Measurements from ENCODE around the gene CUX1.
"Not testable (repeated sequence)": the region's sequence is repeated elsewhere in the genome, so short reads cannot be mapped to it uniquely, and the experiment has no call there.

CUX1 gene

DNA sequence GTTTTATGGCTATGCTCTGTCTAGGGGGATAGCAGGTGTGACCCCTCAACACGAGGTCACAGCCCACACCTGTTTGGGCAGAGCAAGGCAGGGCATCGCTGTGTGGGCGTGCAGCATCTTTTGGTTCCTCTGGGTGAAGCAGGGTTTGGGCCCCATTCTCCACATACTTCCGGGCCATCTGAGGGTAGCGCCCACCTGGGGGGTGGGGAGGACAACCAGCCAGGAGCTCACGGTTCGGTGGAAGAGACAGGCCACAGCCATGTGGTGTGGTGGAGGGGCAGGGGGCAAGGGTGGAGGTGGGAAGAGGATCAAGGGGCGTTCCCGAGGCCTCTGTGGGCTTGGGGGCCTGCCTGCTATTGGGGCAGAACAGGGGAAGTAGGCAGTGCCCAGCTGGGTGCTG is 471.6 kb downstream of the CUX1 start:
- DNase-seq (ENCODE audit: low spot score) = peak; percentile 83

DNA sequence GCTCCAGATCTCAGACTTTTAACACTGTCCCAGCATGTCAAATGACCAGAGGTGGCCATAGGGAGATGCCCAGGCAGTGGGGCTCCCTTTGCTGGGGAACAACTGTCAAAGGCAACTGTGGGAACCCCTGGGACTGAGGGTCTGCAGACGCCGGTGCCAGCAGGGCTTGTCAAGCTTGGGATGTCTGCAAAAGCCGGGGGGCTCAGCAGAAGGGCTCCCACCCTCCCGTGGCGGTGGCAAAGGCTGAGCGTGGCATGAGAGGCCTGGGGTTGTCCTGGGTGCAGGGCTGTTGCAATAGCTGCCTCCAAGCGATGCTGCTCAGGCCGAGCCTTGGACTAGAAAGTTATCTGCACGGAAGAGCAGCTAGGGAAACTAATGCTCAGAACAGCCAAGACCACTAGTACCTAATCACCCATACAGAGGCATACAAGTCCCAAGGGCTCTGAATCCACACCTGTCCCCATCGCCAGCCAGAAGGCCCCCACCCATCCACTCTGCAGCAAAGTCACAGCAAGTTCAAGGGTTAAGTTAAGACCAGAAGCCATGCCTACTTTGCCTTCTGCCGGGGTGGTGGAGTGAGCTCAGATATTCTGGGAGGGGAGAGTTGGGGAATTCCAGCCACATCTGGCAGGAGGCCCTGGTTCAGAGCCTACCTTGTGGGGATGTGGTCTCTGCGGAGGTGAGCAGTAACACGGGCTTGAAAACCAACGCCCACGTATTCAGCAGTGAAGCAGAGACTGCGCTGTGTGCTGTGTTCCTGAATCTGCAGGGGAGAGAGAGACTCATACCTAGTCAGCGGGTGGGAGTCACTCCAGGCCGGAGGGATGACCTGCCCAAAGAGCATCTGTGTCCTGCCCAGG is 473.9 kb downstream of the CUX1 start:
- DNase-seq (ENCODE audit: low spot score) = peak; percentile 53

DNA sequence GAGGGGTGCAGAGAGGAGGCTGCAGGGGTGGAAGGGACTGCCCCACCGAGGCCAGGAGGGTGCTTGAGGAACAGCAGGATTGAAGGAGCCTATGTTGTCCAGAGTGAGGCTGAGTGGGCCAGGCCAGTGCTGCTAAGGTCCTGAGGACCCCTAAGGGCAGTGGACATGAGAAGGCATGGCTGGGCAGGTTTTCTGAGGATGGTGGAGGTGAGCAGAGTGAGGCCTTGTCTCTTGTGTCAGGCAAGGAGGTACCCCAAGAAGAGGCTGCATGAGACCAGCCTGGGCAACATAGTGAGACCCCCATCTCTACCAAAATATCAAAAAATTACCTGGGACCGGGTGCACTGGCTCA is 474.5 kb downstream of the CUX1 start:
- DNase-seq (ENCODE audit: low spot score) = no peak

DNA sequence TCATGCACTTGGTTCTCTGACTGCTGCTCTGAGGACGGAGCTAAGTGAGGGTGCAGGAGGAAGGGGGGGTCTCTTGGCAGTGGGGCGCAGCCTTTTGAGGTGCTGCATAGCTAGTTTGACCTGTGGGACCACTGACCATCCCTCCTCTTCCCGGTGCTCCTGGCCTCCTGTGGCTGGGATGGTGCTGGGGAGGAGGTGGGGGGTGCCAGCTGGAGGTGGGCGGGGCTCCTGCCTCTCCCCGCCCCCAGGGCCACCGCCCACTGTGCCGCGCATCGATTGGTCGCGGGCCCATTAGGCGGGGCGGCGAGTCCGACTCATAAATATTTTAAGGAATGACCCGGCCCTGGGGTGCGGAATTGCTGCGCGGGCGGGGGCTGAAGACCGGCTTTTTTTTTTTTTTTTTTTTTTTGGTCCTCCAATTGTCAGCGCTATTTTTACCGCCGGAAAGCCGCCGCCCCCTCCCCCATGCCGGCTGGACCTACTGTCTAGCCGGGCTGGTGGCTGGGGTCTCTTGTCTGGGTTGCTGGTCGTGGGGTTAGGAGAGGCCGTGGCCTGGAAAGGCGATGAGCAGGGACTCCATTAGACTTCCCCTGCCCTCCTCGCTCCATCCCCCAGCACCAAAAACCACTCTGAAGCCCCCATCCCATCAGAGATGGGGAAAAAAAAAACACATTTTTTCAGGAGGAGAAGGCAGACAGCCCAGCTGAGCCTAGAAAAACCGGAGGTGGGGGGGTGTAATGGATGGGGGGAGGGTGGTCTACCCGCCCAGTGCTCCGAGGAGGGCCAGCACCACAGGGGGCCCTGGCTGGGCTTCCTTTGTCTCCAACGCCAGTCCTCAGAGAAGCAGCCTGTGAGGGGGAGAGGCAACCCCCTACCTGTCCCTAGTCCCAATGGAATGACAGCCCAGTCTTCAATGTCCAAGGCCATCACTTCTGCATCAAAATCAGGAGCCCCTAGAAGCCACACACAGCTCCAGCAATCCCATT is 475.7 kb downstream of the CUX1 start:
- DNase-seq (ENCODE audit: low spot score) = no peak

DNA sequence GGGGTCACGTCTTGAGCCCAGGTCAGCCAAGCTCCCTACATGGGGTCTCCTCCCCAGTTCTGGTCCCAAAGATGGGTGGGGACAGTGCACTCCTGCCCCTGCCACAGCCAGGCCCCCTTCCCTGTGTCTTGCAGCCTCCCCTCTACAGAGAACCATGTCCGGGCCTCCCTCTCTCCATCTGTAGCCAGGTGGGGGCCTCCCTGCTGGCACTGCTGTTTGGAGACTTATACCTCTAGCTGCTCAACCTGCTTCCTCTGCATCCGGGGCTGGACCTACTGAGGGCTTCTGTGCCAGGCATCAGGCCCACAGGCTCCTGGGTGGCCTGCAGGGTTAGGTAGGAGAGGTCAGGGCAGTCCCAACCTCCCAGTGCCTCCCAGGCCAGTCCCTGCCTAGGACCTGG is 477.2 kb downstream of the CUX1 start:
- no peak for DNase-seq (ENCODE audit: low spot score)

DNA sequence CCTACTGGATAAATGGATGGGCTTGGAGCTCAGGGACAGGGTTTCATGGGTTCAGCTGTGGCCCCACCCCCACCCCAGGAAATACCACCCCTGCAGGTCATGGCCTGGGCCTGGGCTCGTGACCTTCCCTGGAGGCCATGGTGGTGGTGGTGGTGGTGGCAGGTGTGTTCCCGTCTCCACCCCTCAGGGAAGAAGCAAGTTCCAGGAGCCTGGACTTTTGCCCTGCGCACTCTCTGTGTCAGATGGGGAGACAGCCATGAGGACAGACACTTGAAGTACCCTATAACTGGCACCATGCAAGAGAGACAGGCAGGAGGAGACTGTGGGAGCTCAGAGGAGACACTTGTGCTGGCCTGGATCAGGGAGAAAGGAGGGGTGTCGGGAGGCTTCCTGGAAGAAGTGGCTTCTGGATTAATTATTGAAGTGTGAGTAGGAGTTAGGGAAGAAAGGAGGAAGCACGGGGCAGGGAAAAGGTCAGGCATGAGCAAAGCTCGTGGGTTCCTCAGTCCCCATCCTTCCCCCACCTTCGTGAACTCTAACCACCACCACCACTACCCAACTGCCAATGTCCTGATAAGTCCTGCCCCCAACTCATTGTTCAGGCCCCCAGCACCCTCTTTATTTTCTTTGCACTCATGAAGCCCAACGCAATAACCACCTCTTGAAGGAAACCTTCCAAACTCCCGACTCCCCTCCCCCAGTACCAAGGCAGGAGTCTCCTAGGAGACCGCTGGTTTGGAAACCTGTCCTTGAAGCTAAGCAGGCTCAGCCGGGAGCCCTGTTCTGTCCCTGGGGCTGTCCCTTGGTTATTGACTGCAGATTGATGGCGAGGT is 478.1 kb downstream of the CUX1 start:
- DNase-seq (ENCODE audit: low spot score) = no peak

DNA sequence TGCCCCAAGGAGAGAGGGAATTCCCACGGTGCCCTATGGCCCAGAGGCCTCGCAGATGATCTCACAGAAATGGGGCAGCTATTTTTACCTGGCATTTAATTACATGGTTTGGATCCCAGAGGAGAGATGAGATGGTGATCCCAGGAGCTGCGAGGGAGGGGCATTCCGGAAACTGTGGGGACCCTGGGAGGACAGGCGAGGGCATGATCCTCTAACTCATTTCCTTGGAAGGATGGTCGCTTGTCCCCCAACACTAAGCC is 478.7 kb downstream of the CUX1 start:
- no peak for DNase-seq (ENCODE audit: low spot score)

DNA sequence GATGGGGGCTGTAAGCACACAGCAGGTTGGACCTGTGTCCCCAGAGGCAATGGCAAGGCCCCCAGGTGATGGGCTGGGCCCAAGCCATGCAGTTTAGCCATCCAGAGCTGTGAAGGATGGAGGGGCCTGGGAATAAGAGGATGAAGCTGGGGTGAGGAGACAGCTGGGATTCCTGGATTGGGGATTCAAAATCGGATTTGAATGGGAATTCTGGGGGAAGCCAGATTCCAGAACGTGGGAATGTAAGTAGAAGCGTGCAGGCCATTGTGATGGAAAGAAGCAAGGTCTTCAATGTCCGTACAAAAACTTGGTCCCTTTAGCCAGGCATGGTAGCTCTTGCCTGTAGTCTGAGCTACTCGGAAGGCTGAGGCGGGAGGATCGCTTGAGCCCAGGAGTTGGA is 479.1 kb downstream of the CUX1 start:
- no peak for DNase-seq (ENCODE audit: low spot score)

DNA sequence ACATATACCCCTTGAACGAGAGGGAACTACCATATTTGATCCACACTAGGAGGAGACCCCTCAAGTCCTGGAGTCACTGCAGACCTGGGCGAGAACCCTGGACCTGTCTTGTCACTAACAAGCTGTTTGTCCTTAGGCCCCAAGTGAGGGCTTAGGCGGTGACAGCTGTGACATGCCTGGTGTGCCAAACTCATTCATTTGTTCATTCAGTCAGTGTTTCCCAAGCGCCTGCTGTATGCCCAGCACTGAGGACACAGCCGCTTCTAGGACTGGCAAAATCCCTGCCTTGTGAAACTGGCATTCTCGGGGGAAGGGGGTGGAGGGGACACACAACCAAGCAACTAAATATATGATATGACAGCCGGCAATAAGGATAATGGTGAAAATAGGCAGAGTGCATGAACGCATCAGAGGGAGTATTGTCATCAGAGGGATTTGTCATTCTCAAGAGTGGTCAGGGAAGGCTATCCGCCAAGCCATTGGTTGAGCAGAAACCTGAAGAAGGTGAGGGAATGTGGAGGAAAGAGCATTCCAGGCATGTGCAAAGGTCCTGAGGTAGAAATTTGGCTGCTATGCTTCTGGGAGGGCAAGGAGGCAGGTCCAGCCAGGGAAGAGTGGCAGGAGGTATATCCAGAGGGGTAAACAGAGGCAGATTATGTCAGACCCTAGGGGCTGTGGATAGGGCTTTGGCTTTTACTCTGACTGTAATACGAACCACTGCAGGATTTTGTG is 480.2 kb downstream of the CUX1 start:
- no peak for DNase-seq (ENCODE audit: low spot score)

DNA sequence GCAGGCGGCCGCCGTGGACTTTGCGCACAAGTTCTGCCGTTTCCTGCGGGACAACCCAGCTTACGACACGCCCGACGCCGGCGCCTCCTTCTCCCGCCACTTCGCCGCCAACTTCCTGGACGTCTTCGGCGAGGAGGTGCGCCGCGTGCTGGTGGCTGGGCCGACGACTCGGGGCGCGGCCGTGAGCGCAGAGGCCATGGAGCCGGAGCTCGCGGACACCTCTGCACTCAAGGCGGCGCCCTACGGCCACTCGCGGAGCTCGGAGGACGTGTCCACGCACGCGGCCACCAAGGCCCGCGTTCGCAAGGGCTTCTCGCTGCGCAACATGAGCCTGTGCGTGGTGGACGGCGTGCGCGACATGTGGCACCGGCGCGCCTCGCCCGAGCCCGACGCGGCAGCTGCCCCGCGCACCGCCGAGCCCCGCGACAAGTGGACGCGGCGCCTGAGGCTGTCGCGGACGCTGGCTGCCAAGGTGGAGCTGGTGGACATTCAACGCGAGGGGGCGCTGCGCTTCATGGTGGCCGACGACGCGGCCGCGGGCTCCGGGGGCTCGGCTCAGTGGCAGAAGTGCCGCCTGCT is 483.3 kb downstream of the CUX1 start:
- peak; percentile 72 for DNase-seq (ENCODE audit: low spot score)

DNA sequence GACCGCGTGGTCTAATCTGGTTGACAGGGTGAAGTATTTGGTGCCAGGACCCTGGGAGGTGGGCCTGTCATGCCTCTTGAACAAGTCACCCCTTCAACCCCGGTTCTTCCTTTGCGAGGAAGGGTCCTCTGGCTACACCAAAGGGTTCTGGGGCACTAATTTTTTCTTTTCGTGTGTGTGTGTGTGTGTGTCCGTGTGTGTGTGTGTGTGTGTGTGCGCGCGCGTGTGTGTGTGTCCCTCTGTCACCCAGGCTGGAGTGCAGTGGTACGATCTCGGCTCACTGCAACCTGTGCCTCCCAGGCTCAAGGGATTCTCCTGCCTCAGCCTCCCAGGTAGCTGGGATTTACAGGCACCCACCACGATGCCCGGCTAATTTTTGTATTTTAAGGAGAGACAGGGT is 483.9 kb downstream of the CUX1 start:
- not testable (repeated sequence) for DNase-seq (ENCODE audit: low spot score)

DNA sequence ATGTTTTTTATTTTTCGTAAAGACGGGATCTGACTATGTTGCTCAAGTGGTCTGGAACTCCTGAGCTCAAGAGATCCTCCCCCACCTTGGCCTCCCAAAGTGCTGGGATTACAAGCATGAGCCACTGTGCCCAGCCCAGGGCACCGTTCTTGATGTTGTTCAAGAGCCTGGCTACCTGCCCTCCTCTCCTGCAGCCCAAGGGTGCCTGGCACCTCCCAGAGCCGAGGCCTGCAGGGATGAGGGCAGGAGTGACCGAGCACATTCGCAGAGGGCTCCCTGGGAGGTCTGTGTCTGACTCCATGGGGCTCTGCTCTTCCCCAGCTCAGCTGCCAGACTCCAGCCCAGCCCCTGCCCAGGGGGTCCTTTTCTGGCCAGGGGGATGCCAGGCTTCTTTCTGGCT is 484.6 kb downstream of the CUX1 start:
- DNase-seq (ENCODE audit: low spot score) = no peak

DNA sequence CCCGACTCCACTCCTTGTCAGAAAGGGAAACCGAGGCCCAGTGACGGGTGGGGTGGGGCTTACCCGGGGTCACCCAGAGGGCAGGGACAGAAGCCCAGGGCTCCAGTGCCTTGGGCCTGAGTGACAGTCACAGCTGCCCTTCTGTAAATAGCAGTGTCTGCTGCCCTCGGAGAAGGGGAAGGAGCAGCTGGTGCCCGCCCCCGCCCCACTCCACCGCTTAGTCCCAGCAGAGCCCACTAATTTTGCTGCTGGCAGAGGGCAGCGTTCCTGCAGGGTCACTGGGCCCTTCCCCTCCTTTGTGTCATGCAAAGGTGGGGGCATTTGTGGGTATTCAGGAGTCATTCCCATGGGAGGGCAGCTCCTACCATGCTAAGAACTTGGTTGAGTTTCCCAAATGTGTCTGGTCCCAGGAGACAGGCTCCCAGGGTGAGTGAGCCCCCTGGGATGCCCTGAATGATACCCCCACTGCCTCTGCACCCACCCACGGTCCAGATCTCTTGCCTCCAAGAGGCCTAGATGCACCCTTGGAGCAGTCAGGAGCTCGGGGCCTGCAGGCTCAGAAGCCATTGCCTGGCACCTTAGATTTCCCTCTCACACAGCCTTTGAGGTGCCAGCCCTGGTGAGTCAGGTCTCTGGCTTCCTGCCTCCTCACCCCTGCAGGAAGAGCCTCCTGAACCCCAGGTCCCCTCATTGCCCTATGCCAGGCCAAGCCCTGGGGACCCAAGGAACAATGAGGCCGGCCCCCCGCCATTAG is 486.4 kb downstream of the CUX1 start:
- peak; percentile 72 for DNase-seq (ENCODE audit: low spot score)

DNA sequence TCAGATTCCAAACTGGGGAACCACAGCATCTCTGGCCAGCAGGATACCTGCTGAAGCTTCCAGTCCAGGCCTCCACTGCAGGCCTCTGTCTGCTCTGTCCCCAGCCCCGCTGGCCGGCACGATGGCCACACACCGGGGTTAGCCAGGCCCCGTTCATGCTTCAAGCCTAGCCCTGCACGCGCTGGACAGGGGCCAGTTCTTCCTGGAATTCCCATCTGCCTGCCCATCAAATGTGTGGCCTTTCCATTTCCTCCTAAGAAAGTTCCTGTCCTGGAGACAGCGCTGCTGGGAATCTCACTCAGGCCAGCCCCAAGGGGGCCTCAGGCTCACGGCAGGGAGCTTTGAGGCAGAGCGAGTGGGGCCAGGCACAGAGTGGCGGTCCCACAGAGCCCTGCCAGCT is 487.2 kb downstream of the CUX1 start:
- no peak for DNase-seq (ENCODE audit: low spot score)

DNA sequence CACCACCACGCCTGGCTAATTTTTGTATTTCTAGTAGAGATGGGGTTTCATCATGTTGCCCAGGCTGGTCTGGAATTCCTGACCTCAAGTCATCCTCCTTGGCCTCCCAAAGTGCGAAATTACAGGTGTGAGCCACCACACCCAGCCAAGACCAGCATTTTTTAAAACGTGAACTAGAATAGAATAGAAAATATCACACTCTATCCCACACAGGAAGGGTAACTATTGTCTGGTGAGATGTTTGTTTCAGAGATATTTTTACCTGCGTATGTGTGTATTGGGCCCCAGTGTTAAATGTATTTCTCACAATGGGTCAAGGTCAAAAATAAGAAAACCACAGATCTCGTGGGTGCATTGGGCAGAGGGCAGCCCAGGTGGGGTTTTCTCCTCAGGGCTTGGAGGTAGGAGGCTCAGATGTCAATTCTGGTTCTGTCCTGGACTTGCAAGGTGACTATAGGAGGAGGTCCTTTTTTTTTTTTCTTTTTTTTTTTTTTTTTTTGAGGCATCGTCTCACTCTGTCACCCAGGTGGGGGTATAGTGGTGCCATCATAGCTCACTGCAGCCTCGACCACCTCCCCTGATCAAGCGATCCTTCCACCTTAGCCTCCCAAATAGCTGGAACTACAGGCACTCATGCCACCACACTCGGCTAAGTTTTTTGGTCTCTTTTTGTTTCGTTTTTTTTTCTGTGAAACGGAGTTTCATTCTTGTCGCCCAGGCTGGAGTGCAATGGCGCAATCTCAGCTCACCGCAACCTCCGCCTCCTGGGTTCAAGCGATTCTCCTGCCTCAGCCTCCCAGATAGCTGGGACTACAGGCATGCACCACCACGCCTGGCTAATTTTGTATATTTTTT is 488.2 kb downstream of the CUX1 start:
- peak; percentile 67 for DNase-seq (ENCODE audit: low spot score)

DNA sequence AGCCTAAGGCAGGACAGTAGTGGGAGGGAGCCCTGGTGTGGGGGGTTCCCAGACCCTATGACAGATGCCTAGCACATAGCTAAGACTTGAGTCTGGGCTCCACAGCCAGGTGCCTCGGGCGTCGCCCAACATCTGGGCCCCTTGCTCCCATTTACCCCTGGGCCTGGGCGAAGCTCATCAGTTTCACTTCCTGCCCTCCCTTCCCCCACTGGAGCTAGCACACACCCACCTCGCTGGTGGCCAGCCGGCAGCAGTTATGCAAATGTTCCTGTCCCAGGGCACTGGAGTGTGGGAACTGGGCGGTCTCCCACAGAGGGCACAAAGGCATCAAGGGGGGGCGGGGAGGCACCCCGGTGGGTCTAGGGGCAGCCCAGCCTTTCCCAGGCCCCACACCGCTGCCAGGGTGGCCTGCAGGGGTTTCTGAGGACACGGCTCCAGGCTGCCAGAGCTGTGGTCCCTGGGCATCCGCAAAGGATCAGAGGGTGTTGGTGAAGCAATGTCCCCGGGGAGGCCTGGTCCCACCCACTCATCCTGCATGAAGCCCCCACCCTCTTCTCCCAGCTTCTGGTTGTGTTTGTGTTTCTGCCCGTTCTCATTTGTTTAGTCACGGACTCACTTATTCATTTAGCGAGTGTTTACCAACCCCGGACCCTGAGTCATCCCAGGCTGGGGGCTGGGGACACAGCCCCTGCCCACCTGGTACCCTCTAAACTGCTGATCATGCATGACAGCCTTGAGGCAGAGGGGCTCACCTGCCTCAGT is 489.7 kb downstream of the CUX1 start:
- peak; percentile 100 for DNase-seq (ENCODE audit: low spot score)

DNA sequence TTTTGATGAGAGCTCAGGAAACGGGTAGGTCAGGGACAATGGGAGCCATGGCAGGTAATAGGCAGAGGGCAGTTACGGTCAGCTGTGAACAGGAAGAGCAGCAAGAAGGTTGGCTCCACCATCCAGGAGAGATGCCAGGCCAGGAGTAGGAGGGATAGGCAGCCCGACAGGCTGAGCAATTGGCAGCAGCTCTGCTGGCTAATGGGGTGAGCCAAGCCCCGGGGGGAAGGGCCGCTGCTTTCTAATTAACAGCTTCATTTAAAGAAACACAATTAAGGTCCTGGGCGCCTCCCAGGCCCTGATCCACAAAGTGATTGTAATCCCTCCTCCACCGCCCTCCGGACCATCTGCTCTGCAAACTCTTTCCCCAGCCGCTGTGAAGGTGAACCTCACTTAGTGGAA is 493.0 kb downstream of the CUX1 start:
- no peak for DNase-seq (ENCODE audit: low spot score)

DNA sequence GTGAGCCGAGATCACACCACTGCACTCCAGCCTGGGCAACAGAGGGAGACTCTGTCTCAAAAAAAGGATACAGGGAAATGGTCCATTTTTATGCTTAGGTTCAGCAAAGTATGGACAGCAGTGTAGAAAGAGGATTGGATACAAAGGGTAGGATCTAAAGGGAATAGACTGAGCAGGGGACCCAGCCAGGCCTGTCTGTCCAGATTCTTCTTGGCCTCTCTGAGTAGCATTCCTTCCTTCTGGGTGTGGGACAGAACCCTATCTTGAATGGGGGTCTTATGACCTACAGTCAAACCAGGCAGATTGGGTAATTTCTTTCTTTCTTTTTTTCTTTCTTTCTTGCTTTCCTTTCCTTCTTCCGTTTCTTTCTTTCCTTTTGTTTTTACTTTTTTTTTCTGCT is 494.9 kb downstream of the CUX1 start:
- no peak for DNase-seq (ENCODE audit: low spot score)

Measured in NAMALWA (cell line).